ENCODE measurements around the gene U2AF2. TPM values are rescaled to one million over a fixed set of nuclear protein-coding genes. Genes with fewer than 3 reads are reported as not detected.

The U2AF2 gene
- total and polyA plus RNA-seq, 9 of the 15 experiments (the other 6 are each of a cell fraction or from before 2014, with no cell fraction given): 3.0 to 331 (median 157) TPM

DNA sequence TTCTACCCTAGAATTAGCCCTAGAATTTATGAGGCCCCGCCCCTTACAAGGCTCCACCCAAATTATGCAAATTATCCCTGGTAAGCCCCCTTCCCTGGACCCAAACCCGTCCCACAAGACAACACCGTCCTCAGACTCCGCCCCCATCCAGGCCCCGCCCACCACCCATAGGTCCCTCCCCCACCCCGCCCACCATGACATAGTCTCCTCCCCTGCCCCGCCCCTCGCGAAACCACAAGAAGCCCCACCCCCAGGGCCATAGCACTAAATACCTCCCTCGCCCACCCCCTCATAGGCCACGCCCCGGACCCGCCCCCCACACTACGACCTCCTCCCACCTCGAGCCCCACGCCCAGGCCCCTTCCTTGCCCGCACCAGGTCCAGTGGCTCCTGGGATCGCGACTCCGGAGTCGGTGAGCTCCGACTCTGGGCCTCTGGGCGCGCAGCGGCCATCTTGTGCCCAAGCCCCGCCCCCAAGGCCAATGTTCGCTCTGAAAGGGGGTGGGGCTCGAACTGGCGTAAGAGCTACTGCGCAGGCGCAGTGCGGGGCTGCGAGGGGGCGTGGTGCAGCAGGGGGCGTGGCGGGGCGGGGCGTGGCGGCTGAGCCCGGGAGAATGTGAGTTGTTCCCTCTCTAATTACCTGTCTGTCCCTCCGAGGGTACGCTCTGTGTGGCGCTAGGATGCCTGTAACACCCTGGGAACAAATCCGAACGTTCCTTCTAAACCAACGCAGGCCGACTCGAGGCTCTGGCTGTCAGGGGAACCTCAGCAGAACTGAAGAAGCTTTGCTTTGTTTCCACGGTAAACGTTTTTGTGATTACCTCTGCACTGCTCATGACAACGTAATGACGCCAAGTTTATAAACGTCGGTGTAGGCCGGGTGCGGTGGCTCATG is 30.5 kb upstream of the U2AF2 start, which contains the start of gene ZNF784 (continued):
- TF ChIP-seq RBM34 (IDR thresholded peaks at IDR 0.05; ENCODE audit: borderline replicate concordance, insufficient read depth, low read length) (no peak), MEIS2 (IDR thresholded peaks at IDR 0.05; ENCODE audit: partially characterized antibody) (peak; percentile 83), SMC3 (conservative IDR thresholded peaks at IDR 0.05; ENCODE audit: insufficient read depth, low read depth, low read length) (no peak), GTF2E2 (tag; IDR thresholded peaks at IDR 0.05) (no peak; the same call in 1 of the 2 replicates), YY1 (IDR thresholded peaks at IDR 0.05; ENCODE audit: borderline replicate concordance in 1 of 3, control insufficient read depth in 1 of 3, extremely low read depth in 1 of 3, insufficient read depth in 3 of 3, insufficient read length in 1 of 3, insufficient replicate concordance in 2 of 3, low read depth in 1 of 3, low read length in 2 of 3) (peak; percentile 92 to 99 (median 97)), MAZ (CRISPR knock-in tag; conservative IDR thresholded peaks at IDR 0.05 in 1 of 2, IDR thresholded peaks at IDR 0.05 in 1 of 2) (peak; percentile 39 to 75; a peak in 3 of 4 replicates), SMAD1 (IDR thresholded peaks at IDR 0.05; ENCODE audit: low read depth, low read length, partially characterized antibody) (peak; percentile 28), ATF7 (IDR thresholded peaks at IDR 0.05) (peak; percentile 55; the same call in 1 of the 2 replicates), POLR2AphosphoS5 (IDR thresholded peaks at IDR 0.05; ENCODE audit: control insufficient read depth, insufficient read depth, low read depth, low read length) (peak; percentile 83), L3MBTL2 (IDR thresholded peaks at IDR 0.05) (peak; percentile 76), LCOR (CRISPR knock-in tag; IDR thresholded peaks at IDR 0.05) (peak; percentile 67; the same call in 1 of the 2 replicates)
- TF ChIP-seq, protein P1, sequence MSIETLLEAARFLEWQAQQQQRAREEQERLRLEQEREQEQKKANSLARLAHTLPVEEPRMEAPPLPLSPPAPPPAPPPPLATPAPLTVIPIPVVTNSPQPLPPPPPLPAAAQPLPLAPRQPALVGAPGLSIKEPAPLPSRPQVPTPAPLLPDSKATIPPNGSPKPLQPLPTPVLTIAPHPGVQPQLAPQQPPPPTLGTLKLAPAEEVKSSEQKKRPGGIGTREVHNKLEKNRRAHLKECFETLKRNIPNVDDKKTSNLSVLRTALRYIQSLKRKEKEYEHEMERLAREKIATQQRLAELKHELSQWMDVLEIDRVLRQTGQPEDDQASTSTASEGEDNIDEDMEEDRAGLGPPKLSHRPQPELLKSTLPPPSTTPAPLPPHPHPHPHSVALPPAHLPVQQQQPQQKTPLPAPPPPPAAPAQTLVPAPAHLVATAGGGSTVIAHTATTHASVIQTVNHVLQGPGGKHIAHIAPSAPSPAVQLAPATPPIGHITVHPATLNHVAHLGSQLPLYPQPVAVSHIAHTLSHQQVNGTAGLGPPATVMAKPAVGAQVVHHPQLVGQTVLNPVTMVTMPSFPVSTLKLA (conservative IDR thresholded peaks at IDR 0.05): peak; percentile 64 to 86
- TF ChIP-seq, protein P2, sequence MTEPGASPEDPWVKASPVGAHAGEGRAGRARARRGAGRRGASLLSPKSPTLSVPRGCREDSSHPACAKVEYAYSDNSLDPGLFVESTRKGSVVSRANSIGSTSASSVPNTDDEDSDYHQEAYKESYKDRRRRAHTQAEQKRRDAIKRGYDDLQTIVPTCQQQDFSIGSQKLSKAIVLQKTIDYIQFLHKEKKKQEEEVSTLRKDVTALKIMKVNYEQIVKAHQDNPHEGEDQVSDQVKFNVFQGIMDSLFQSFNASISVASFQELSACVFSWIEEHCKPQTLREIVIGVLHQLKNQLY (CRISPR knock-in tag; conservative IDR thresholded peaks at IDR 0.05): no peak
- TF ChIP-seq, protein P3, sequence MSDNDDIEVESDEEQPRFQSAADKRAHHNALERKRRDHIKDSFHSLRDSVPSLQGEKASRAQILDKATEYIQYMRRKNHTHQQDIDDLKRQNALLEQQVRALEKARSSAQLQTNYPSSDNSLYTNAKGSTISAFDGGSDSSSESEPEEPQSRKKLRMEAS (CRISPR knock-in tag; IDR thresholded peaks at IDR 0.05): peak; percentile 35; the same call in 1 of the 2 replicates
- TF ChIP-seq, protein P4, sequence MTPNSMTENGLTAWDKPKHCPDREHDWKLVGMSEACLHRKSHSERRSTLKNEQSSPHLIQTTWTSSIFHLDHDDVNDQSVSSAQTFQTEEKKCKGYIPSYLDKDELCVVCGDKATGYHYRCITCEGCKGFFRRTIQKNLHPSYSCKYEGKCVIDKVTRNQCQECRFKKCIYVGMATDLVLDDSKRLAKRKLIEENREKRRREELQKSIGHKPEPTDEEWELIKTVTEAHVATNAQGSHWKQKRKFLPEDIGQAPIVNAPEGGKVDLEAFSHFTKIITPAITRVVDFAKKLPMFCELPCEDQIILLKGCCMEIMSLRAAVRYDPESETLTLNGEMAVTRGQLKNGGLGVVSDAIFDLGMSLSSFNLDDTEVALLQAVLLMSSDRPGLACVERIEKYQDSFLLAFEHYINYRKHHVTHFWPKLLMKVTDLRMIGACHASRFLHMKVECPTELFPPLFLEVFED (CRISPR knock-in tag; conservative IDR thresholded peaks at IDR 0.05): no peak
- TF ChIP-seq, protein P5, sequence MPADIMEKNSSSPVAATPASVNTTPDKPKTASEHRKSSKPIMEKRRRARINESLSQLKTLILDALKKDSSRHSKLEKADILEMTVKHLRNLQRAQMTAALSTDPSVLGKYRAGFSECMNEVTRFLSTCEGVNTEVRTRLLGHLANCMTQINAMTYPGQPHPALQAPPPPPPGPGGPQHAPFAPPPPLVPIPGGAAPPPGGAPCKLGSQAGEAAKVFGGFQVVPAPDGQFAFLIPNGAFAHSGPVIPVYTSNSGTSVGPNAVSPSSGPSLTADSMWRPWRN (IDR thresholded peaks at IDR 0.05; ENCODE audit: low read depth): no peak

Measured in K562 (cell line).